HG03378 (cell line): ENCODE data around the gene SLC6A7.
"Not testable (repeated sequence)": the region's sequence is repeated elsewhere in the genome, so short reads cannot be mapped to it uniquely, and the experiment has no call there.

Experiments
- ATAC-seq: cut with Tn5 transposase; IDR thresholded peaks from one replicate; pipeline ENCODE4 v1.9.1; 2021; ENCODE audit warnings: mild to moderate bottlenecking, moderate library complexity; ENCODE audit not compliant: unreplicated experiment

SLC6A7 gene

DNA sequence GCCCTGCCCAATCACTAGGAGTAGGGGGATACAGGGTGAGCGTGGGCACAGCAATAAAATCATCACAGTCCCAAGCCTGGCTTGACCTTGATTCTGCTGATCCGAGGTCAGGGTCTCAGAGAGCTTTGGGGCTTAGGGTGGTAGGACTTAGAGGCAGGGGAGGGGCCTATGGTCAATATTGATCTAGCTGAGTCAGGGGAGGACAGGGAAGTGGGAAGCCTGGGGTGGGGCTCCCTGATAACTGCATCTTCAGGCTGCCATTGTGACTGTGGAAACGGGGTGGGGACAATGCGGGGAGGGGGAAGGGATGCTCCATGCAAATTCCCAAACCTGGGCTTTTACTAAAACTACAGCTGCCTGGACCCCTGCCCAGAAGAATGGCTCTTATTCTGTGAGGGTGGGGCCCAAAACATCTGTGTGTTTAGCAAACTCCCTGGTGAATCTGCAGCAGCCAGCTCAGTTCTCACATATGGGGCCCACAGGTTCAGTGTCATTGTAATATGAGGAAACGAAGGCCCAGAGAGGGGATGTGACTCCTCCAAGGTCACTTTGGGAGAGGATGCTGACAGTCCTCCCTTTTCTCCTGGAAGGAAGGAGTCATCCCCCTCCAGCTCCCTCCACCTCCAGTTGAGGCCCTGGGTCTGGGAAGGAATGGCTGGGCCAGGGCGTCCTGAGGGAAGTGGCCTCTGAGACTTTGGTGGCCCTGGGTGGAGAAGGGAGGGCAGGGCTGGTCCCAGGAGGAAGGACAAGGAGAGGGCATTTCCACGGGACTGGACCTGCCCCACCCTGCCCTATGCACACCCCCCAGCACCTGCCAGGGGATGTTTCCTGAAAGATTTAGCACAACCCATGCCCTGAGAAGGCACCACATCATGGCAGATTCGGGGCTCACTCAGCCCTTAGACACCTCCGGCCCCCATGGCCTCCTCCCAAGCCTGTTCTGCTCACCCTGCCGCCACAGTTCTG, 26.4 kb downstream of the SLC6A7 start:
- no peak for ATAC-seq

DNA sequence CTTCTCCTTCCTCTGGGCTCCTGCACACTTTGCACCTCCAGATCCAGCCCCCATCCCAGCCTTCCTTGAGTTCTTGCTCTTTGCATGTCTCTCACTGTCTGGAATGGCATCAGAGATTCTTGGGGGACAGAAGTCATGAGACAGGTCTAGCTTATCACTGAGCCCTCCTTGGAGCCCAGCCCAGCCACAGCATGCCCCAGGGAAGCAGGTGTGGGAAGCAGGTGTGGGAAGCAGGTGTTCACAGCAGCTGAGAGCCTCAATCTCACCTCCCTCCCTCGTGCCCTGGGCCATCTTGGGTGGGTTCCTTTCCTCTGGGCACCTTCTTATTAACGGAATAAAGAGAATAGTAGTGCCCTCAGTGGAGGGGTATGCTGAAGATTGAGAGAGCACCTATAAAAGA, 27.2 kb downstream of the SLC6A7 start:
- ATAC-seq: no peak

DNA sequence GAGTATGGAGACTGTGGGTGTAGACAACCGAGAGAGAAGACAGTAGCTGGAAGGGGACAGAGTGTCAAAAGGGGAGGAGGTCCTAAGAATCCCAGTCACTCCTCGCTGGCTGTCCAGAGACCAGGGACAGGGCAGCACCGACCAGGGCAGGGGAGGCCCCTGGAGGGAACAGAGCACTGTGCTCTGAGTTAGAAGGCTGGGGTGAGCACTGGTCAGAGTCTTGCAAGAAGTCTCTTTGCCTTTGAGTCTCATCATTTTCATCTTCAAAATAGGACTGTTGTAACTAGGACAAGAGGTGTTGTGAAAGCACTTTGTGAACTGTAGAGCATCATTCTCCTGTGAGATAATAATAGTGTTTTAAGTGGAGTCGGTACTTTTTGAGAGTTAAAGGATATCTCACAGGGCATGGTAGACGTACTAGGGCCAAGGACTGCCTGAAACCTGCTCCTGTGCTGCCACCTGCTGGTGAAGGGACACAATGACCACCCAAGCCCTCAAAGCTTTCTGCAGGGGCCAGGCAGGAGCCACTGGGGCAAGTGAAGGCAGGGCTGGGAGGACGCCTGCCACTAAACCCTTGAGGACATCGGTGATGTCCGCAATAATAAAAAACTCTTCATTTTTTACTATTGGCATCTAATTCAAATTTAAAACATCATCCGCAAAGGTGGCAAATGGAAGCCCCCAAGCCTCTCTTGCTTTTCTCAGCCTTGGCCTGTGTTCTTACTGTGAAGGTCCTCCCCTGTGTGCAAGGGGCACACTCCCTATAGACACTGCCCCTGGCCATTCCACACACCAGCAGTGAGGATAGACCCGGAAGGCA, 28.2 kb downstream of the SLC6A7 start:
- peak; percentile 87 for ATAC-seq

DNA sequence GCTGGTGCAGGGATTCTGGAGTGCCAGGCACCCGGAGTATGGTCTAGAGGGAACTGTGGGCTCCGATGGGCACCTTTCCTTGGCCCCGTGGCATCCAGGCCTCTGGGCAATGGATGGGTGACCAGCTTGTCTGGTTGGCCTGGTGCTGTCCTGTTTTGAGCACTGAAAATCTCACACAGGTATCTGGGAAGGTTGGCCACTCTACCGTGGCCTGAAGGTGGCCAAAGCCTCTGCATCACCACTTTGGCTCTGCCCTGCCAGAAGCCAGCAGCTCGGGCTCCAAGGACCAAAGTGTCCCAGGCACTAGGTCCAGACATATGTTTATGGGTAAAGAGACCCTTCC, 28.8 kb downstream of the SLC6A7 start:
- no peak for ATAC-seq

DNA sequence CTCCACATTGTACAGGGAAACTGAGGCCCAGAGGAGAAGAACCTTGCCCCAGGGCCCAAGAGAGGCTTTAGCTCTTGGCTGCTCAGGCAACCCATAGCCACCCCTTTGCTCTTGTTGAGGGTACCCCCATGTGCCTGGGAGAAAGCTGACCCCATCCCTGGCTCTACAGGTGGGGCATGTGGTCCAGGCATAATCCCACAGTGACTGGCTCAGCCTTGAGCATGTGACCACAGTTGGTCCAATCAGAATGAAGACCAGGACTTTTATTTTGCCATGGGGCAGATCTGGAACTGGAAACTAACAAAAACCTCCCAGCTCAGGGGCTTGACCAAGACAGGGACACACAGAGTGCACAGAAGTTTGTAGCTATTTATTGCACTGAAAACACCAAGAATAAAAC, 29.3 kb downstream of the SLC6A7 start:
- ATAC-seq: no peak

DNA sequence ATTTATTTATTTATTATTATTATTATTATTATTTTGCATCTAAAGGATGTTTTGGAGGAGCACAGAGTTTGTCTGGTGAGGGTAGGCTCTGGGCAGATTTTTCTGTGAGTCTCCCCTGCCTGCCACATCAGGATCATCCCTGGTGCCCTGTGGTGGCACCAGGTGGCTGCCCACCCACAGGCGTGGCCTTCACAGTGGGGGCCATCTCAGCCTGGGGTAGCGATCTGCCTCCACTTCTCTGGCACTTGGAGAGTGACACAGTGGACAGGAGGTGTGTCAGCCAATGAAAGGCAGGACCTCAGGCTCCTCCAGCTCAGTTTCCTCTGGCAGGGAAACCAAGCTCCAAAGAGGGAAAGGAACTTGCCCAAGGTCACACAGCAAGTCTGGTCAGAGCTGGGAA, 30.0 kb downstream of the SLC6A7 start:
- ATAC-seq: no peak

DNA sequence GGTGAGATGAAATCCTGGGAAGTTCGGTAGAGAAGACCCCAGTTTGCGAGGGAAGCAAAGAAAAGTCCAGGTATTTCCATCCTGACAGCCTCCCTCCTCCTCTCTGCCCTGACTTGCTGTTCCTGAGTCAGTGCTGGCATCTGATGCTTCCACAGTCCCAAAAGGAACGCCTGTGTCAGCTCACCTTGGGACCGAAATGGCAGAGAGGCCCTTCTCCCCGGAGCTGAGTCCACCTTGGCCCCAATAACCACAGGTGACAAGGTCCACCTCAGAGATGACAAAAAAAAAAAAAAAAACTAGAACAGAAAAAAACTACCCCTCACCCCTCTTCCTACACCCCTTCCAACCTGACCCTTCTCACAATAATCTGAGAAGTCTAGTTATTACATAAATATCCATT, 31.6 kb downstream of the SLC6A7 start:
- ATAC-seq: no peak

DNA sequence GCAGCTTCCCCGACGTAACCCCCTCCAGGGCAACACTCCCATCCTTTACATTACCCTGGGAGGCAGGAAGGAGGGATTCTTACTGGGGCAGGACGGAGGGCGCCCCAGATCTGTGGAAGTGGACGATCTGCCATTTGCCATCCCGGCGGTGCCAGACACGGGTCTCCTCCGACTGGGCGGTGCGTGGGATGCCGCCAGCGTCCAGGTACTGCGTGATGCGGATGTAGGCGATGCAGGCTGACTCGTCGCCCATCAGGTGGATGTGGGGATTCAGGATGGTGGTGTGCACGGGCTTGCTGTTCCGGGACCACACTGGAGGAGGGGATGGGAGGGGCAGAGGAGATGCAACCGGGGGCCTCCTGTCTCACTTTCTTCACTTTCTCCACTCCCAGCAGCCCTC, 33.0 kb downstream of the SLC6A7 start:
- ATAC-seq: no peak

DNA sequence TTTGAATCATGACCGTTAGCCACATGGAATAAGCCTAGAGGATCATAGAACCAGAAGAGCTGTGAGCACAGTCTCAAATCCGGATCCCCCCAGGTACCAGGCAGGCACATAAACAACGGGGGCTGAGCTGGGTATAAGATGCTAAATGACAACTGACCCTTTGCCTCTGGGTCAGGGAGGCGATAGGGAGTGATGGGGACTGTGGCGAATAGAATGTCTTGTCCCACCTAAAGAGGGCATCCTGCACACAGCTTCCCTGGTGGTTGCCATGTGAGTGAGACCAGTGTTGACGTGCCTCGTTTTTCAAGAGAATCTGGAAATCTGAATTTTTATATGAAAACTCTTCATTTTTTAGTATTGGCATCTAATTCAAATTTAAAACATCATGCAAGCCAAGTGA, 33.6 kb downstream of the SLC6A7 start:
- no peak for ATAC-seq

DNA sequence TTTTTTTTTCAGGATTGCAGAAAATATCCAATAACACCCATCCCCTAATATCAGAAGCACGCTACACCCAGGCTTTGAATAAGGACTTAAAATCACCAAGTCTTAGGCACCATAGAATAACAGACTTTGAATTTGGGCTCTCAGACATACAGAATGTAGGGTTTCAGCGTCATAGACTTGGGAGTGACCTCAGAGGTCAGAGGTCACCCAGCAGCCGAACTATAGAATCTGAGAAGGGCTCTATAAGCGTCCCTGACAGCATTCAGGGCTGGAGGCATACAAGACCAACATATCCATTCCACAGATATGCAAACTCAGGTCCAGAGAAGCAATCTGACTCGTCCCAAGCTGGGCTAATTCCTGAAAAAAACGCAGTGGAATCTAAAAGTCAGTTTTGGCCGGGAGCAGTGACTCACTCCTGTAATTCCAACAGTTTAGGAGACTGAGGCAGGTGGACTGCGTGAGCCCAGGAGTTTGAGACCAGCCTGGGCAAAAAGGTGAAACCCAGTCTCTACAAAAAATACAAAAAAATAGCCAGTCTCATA, 34.7 kb downstream of the SLC6A7 start:
- ATAC-seq: no peak

DNA sequence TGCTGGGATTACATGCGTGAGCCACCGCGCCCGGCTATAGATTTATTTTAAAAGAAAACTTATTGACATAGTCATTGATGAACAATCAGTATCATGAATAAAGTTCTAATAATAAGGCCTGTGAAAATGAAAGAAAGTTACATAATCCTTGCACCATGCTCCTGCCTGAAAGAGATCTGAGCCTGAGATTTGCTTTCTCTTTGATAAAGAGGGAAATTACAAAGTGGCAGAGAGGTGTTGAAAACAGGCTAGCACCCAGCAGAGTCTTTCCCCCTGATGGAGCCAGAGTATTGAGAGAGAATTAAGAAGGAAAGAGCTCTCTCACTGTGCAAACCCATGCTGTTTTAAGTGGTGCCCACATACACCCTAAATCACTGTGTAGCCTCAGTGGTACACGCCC, 37.2 kb downstream of the SLC6A7 start:
- no peak for ATAC-seq

DNA sequence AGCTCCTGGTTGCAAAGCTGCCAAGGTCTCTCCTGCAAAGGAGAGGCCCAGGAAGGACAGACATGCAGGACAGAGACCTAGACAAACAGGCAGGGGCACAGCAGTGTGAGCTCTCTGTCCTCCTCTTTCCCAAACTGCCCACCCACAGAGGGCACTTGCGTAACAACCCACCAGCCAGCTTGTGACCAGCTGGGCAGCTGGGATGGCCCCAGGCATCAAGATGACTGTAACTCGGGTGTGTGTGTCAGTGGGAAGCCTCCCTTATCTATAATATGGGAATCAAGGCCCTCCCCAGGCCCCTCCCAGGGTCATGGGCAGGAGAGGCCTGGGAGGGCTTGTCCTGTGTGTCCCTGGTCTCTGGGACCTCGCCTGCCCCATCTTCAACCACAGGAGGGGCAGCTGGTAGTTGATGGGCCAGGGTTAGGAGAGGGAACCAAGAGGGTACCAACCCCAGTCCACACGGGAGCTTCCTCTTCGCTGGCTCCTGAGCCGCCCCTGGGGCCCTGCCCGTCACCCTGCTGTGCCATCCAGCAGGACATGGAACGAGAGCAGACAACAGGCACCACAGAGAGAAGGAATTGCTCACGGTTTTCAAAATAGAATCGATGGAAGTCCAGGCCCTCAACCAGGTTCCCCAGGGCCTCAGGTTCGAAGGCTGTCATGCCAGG, 37.9 kb downstream of the SLC6A7 start:
- no peak for ATAC-seq

DNA sequence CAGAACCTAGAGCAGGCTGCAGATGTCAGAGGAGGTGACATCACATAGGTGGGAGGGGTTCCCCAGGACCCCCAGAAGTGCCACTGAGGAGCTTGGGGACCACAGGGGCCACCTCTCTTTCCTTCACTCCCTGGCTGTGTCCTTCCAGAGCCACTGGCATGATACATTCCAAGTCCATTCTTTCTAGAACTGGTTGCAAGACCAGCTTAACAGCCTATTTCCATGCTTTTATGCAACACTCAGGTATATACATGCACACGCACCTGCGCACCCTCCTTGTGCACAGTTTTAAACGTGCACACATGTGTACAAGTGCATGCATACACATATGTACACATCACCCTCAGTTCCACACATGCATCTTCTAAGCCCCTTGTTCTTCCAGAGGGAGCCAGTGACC, 39.7 kb downstream of the SLC6A7 start:
- no peak for ATAC-seq

DNA sequence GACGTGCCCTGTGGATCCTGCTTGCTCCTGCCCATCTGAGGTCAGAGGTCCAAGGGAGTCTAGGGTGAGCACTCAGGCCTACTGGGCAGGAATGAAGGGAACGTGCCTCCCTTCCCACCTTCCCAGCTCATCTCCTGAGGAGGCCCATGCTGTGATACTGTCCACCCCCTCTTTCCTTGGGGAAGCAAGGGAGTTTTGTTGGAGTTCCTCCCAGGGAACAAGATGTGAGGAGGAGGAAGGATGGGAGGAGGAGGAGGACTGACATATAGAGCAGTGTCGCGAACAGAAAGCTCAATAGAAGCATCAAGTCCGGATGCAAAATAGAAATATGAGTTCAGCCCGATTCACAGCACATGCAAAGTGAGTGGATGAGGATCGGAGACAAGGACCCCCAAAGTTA, 41.0 kb downstream of the SLC6A7 start:
- ATAC-seq: no peak

DNA sequence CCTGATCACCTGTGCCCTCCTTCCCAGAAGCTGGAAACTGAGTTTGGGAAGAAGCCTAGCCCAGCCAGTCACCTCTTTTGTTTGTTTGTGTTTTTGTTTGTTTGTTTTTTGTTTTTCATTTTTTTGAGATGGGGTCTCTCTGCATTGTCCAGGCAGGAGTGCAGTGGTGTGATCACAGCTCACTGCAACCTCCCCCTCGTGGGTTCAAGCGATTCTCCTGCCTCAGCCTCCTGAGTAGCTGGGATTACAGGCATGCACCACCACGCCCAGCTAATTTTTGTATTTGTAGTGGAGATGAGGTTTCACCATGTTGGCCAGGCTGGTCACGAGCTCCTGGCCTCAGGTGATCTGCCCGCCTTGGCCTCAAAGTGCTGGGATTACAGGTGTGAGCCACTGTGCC, 43.8 kb downstream of the SLC6A7 start:
- ATAC-seq: not testable (repeated sequence)

DNA sequence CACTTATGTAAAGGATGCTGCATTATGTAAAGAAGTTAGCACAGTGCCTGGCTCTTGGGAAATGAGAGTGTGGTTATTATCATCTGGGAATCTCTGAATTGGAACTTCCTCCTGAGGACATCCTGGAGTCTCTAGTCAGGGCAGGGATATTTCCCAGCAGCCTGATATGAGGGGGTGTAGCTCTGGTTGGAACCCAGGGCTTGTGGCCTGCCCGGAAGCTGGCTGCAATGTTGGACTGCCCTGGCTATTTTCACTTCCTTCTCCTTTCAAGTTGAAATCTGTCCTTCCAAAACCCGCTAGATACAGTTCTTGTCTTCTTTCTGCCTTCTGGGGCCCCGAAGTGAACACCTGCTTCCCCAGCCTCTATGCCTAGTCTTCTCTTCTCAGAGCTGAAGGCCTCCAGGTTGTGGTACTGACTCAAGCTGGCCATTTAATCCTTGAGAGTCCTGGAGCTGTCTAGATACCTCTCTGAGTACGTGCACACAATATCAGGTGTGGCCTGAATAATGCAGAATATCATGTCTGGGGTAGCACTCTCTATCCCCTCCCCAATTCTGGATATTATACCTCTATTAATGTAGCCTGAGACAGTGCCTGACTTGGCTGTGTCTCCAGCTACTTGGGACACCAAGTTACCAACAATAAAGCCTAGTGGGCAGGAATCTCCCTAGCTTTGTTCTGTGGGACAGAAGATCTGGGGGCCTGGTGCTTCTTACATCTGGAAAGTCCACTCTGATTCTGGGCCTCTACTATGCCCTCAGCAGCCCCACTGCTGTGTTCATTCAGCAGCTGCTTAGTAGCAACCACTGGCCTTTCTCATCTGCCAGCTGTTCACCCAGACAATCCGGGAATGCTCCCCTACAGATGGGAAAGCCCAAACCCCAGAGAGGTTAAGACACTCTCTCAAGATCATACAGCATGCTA, 45.0 kb downstream of the SLC6A7 start:
- no peak for ATAC-seq

DNA sequence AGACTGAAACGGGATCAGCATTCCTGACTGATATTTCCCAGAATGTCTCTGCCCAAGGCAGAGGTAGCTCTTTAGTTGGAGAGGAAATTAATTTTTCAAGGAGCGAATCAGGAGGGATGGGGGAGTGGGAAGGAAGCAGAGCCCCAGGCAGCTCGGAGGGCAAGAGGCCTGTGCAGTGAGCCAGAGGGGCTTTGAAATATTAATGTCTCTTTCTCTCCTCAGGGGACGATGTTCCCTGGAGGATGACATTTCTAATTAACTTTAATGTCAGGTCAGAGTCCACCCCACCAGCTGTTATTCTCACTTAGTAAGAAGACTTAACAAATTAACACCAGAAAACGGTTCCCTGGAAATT, 45.6 kb downstream of the SLC6A7 start:
- no peak for ATAC-seq

DNA sequence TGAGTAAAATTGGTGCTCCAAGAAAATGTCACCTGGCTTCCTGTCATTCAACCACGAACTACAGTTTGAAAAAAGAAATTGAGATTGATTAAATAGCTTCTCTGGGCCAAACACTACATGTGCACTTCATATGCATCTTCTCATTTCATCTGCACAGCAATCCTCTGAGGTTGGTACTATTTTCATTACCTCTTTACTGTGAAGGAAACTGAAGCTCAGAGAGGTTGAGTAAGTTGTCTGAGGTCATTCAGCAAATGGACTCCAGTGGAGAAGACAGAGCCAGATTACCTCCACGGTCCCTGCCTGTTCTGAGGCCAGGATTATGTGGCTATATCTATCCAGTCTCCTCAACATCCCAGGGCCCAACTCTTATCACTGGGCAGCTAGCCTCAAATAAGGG, 46.5 kb downstream of the SLC6A7 start:
- ATAC-seq: no peak

DNA sequence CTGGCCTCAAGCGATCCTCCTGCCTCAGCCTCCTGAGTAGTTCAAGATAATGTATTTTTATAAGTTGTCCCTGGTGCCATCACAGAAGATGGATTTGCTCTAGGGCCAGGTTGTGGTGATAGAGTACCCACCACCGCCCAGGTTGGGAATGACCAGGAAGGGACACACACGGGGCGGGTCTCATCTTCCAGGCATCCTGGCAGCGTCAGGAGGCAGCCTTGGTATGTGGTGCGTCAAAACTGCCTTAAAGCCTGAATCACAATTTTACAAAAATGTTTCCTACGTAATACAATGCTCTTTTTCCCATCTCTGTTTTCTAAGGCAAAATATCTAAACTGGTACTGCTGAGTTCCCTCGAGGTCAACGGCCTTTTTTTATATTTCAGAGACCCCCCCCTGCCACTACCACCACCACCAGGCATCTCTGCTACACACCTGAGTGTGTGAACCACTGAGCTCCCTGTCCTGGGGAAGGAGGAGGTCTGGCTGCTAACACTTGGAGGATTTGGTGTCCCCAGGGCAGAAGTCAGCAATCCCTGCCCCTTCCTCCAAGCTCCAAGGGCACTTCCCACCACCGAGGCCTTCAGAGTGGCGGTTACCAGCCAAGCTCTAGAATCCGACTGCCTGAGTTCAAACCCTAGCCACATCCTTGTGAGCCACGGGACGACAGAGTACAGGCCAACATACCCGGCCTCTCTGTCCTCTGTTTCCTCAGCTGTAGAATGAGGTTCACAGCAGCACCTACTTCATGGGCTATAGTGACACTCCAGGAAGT, 47.3 kb downstream of the SLC6A7 start:
- ATAC-seq: no peak

DNA sequence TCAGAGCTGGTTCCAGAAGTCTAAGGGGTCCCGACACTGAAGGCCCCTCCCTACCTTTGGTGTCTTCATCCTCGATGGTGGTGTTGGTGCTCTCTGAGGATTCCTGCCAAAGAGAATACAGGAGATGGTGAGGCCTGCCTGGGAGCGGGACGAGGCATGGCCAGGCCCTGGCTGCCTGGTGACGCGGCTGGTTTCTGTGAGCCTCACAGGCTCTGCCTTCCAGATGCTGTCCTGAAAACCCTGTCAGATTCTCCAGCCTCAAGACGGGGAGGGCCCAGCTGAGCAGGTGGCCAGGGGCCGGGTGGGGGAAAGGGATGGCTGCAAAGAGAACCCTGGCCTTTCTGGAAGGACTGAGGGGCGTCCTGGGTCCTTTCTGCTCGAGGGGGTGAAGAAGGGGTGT, 48.8 kb downstream of the SLC6A7 start:
- ATAC-seq: no peak
